ENCODE data around the gene TINAG.

DNA sequence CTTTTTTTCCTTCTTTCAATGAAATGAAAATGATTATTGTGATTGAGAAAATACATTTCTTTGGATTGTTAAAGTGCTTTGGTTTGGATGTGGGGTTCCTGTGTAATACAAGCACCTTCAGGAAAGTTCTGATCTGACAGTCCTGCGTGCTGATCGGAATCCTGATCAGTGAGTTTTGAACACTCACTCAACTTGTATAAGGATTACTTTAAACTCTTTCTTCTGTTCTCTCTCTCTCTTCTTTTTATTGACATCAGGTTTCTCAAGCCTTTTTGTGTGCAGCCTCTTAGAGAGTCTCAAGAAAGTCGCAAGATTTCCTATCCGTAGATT, 710 bp downstream of the TINAG start:
- TF ChIP-seq, protein P1, sequence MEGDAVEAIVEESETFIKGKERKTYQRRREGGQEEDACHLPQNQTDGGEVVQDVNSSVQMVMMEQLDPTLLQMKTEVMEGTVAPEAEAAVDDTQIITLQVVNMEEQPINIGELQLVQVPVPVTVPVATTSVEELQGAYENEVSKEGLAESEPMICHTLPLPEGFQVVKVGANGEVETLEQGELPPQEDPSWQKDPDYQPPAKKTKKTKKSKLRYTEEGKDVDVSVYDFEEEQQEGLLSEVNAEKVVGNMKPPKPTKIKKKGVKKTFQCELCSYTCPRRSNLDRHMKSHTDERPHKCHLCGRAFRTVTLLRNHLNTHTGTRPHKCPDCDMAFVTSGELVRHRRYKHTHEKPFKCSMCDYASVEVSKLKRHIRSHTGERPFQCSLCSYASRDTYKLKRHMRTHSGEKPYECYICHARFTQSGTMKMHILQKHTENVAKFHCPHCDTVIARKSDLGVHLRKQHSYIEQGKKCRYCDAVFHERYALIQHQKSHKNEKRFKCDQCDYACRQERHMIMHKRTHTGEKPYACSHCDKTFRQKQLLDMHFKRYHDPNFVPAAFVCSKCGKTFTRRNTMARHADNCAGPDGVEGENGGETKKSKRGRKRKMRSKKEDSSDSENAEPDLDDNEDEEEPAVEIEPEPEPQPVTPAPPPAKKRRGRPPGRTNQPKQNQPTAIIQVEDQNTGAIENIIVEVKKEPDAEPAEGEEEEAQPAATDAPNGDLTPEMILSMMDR (tag by site-specific recombination; IDR thresholded peaks at IDR 0.05) = no peak
- TF ChIP-seq ZNF37A (tag by site-specific recombination; IDR thresholded peaks at IDR 0.05) (no peak), YY1 (tag by site-specific recombination; IDR thresholded peaks at IDR 0.05) (no peak), ZNF274 (IDR thresholded peaks at IDR 0.05; ENCODE audit: low read length) (no peak), ZNF274 (tag by site-specific recombination; IDR thresholded peaks at IDR 0.05; ENCODE audit: borderline replicate concordance) (no peak), KLF9 (tag by site-specific recombination; IDR thresholded peaks at IDR 0.05; ENCODE audit: low read depth) (no peak), MYNN (tag by site-specific recombination; IDR thresholded peaks at IDR 0.05; ENCODE audit: borderline replicate concordance) (no peak), ZBTB20 (tag by site-specific recombination; IDR thresholded peaks at IDR 0.05) (no peak), OVOL3 (tag by site-specific recombination; IDR thresholded peaks at IDR 0.05) (no peak), ZNF174 (tag by site-specific recombination; IDR thresholded peaks at IDR 0.05) (no peak)
- TF ChIP-seq, protein P2, sequence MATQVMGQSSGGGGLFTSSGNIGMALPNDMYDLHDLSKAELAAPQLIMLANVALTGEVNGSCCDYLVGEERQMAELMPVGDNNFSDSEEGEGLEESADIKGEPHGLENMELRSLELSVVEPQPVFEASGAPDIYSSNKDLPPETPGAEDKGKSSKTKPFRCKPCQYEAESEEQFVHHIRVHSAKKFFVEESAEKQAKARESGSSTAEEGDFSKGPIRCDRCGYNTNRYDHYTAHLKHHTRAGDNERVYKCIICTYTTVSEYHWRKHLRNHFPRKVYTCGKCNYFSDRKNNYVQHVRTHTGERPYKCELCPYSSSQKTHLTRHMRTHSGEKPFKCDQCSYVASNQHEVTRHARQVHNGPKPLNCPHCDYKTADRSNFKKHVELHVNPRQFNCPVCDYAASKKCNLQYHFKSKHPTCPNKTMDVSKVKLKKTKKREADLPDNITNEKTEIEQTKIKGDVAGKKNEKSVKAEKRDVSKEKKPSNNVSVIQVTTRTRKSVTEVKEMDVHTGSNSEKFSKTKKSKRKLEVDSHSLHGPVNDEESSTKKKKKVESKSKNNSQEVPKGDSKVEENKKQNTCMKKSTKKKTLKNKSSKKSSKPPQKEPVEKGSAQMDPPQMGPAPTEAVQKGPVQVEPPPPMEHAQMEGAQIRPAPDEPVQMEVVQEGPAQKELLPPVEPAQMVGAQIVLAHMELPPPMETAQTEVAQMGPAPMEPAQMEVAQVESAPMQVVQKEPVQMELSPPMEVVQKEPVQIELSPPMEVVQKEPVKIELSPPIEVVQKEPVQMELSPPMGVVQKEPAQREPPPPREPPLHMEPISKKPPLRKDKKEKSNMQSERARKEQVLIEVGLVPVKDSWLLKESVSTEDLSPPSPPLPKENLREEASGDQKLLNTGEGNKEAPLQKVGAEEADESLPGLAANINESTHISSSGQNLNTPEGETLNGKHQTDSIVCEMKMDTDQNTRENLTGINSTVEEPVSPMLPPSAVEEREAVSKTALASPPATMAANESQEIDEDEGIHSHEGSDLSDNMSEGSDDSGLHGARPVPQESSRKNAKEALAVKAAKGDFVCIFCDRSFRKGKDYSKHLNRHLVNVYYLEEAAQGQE (tag by site-specific recombination; IDR thresholded peaks at IDR 0.05) = no peak
- TF ChIP-seq, protein P3, sequence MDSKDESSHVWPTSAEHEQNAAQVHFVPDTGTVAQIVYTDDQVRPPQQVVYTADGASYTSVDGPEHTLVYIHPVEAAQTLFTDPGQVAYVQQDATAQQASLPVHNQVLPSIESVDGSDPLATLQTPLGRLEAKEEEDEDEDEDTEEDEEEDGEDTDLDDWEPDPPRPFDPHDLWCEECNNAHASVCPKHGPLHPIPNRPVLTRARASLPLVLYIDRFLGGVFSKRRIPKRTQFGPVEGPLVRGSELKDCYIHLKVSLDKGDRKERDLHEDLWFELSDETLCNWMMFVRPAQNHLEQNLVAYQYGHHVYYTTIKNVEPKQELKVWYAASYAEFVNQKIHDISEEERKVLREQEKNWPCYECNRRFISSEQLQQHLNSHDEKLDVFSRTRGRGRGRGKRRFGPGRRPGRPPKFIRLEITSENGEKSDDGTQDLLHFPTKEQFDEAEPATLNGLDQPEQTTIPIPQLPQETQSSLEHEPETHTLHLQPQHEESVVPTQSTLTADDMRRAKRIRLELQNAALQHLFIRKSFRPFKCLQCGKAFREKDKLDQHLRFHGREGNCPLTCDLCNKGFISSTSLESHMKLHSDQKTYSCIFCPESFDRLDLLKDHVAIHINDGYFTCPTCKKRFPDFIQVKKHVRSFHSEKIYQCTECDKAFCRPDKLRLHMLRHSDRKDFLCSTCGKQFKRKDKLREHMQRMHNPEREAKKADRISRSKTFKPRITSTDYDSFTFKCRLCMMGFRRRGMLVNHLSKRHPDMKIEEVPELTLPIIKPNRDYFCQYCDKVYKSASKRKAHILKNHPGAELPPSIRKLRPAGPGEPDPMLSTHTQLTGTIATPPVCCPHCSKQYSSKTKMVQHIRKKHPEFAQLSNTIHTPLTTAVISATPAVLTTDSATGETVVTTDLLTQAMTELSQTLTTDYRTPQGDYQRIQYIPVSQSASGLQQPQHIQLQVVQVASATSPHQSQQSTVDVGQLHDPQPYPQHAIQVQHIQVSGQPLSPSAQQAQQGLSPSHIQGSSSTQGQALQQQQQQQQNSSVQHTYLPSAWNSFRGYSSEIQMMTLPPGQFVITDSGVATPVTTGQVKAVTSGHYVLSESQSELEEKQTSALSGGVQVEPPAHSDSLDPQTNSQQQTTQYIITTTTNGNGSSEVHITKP (tag by site-specific recombination; IDR thresholded peaks at IDR 0.05) = no peak
- TF ChIP-seq, protein P4, sequence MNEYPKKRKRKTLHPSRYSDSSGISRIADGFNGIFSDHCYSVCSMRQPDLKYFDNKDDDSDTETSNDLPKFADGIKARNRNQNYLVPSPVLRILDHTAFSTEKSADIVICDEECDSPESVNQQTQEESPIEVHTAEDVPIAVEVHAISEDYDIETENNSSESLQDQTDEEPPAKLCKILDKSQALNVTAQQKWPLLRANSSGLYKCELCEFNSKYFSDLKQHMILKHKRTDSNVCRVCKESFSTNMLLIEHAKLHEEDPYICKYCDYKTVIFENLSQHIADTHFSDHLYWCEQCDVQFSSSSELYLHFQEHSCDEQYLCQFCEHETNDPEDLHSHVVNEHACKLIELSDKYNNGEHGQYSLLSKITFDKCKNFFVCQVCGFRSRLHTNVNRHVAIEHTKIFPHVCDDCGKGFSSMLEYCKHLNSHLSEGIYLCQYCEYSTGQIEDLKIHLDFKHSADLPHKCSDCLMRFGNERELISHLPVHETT (tag by site-specific recombination; IDR thresholded peaks at IDR 0.05) = no peak
- TF ChIP-seq, protein P5, sequence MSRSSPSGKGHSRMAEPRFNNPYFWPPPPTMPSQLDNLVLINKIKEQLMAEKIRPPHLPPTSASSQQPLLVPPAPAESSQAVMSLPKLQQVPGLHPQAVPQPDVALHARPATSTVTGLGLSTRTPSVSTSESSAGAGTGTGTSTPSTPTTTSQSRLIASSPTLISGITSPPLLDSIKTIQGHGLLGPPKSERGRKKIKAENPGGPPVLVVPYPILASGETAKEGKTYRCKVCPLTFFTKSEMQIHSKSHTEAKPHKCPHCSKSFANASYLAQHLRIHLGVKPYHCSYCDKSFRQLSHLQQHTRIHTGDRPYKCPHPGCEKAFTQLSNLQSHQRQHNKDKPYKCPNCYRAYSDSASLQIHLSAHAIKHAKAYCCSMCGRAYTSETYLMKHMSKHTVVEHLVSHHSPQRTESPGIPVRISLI (tag by site-specific recombination; IDR thresholded peaks at IDR 0.05) = no peak

Data from HEK293 (cell line).